Globus pallidus (tissue), 1 donor: Measurements from ENCODE around the gene RPL6.
"Not testable (repeated sequence)": the region's sequence is repeated elsewhere in the genome, so short reads cannot be mapped to it uniquely, and the experiment has no call there.

ENCODE experiments used
- DNase-seq: peaks from one replicate; pipeline ENCODE4 v3.0.0-alpha.2; 2015; ENCODE audit warnings: low spot score

RPL6 gene

DNA sequence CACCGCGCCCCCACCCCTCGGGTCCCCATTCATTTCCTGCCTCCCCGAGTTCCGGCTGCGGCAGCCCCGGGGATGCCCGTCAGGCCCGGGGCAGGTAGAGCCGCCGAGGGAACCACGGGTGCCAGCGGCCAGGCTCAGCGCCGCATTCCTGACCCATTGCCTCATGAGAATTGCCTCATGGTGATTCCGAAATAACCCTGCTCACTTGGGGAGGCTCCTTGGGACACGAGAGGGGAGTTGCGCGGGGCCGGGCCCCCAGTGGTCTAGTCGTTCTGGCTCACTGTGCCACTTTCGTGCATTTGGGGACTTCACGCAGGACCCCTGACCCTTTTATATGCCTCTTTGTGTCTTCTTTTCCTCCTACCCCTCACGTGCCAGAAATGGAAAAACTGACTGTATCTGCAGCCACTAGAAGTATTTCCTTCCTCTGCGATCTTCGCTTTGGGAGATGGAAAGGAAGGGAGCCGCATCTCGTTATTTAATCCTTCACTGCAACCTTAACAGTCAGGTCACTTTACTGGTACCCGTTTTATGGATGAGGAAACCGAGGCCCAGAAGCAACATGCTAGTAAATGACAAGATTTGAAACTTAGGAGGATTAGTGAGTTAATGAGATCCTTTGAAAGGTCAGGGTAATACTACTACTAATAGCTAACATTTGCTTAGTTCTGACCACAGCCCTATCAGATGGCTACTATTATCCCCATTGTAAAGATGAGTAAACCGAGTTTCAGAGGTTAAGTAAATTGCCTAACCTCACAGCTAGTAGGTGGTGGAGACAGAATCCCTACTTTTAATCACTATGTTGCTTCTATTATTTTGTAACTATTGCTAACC, 10.1 kb upstream of the RPL6 start:
- DNase-seq, result no peak

DNA sequence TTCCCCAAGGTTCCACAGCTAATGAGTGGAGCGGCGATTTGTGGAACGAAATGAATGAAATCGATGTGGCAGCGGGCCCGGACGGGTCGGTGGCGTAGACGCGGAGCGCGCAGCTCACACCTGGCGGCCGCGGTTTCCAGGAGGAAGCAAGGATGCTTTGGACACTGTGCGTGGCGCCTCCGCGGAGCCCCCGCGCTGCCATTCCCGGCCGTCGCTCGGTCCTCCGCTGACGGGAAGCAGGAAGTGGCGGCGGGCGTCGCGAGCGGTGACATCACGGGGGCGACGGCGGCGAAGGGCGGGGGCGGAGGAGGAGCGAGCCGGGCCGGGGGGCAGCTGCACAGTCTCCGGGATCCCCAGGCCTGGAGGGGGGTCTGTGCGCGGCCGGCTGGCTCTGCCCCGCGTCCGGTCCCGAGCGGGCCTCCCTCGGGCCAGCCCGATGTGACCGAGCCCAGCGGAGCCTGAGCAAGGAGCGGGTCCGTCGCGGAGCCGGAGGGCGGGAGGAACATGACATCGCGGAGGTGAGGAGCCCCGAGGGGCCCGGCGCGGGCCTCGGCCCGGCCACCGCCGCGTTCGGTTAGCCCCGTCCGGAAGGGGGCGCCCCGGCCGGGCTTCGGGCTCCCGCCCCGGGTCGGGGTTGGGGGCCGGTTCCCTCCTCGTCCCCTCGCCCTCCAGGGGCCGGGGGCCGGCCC, 9.3 kb upstream of the RPL6 start, which contains the start of gene PTPN11:
Gene PTPN11, plus strand, starts transcription at position 340 of the 689 bp plus-strand sequence. Its CDS starts 165 bp downstream, at position 505.
- DNase-seq, result peak; percentile 81

DNA sequence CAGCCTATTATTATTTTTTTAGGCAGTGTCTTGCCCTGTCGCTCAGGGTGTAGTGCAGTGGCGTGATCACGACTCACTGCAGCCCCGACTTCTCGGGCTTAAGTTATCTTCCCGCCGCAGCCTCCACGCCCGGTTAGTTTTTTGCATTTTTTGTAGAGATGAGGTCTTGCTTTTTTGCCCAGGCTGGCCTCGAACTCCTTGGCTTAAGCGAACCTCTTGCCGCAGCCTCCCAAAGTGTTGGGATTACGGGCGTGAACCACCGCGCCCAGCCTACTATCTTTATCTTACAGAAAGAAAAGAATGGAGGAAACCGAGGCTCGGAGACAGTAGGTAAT, 8.8 kb upstream of the RPL6 start:
- no peak for DNase-seq

DNA sequence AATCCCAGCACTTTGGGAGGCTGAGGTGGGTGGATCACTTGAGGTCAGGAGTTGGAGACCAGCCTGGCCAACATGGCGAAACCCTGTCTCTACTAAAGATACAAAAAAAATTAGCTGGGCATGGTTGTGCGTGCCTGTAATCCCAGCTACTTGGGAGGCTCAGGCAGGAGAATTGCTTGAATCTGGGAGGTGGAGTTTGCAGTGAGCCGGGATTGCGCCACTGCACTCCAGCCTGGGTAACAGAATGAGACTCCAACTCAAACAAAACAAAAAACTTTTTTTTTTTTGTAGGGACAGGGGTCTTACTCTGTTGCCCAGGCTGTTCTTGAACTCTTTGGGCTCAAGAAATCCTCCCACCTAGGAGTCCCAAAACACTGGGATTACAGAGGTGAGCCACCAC, 6.1 kb upstream of the RPL6 start:
- DNase-seq, result not testable (repeated sequence)

DNA sequence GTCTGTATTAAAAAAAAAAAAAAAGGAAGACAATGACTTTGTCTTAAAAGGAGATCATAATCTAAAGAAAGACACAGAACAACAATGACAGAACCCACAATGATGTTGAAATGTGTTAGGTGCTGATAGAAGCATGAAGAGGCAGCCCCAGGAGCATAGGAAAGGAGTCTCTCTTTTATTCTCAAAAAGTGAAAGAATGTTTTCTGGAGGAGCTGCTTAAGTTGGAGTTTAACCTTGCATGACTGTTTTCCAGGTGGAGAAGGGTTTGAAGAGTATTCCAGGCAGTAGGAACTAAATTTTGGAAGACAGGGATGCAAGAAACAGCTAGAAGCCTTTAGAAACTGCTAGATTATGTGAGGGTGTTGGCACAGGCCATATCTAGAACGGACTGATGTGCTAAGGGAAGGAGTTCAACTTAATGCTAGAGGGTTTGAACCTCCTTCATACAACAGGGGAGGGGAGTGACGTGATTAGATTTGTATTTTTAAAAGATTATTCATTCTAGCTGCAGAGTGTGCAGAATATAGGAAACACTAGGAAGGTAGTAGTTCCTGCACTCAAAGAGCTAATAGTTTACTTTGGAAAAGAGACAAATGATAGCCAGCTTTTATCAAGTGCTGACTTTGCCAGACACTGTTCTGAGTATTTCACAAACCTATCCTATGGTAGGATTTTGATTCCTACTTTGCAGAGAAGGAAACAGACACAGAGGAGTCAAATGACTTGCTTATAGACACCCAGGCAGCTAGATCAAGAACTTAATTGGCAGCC, 4.6 kb upstream of the RPL6 start:
- DNase-seq, result no peak

DNA sequence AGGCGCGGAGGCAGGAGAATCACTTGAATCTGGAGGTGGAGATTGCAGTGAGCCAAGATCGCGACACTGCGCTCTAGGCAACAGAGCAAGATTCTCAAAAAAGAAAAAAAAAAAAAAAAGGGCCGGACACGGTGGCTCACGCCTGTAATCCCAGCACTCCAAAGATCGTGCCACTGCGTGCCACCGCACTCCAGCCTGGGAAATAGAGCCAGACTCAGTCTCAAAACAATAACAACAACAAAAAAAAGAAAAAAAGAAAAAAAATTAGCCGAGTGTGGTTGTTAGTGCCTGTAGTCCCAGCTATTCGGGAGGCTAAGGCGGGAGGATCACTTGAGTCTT, 470 bp upstream of the RPL6 start:
- no peak for DNase-seq

DNA sequence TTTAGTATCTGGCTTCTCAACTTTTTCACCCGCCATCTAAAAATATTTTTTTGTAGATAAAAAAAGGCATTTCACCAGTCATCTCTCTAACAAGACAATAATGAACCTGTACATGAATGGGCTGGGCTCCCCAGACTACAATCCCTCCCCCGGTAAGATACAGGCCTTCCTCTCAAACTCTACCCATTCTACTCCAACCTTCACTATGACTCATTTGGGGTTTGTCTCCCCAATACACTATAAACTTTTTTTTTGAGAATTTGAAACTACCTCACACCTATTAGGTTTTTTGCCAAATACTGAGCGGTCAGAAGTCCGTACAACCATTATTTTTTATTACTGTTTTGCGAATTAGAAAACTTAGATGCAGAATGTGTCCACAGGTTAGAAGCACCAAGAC, 784 bp downstream of the RPL6 start:
- DNase-seq, result no peak

DNA sequence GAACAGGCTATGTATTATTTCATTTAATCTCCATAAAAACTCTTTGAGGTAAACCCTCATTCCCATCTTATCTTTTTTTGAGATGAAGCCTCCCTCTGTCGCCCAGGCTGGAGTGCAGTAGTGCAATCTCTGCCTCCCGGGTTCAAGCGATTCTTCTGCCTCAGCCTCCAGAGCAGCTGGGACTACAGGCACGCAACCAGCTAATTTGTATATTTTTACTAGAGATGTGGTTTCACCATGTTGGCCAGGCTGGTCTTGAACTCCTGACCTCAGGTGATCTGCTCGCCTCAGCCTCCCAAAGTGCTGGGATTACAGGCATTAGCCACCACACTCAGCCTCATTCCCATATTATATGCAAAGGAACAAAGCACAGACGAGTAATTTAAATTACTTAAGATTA, 1.7 kb downstream of the RPL6 start:
- not testable (repeated sequence) for DNase-seq

DNA sequence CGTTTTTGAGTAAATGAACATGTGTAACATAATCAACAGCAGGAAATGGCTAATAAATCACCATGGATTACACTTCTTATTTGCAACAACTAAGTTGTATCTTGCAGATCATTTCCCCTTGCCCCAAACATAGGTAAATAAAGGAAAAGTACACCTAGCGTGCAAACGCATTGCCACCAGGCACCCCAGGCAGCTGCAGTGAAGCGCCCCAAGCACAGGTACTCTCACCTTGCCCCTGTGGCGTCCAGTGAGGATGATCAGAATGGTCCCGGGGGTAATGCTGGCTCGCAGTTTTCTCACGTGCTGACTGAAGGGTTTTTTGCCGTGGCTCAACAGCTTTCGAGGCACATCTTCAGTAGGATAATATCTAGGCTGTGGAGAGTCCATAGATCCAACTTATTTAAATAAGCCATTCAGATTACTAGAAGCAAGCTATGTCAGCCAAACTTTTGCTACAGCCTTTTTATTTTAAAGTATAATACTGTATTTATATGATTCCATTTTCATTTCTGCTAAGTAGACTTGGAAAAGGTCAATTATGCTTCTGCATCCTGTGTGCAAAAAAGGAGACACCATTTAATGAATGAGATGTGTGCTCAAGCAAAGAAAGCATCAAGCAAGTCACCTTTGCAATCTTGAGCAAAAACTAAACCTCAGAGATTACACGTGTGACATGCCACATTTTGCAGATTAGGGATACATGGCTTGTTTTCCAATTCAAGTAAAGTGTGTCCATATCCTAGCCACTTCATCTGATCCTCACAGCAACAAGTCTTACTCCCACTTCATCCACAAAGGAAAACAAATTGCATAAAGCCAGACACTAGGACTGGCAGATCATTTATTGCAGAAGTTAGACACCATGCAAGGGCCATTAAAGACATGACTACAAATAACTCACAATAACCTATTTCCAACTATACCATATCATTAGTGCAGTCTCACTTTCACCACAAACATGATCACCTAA, 2.6 kb downstream of the RPL6 start:
- no peak for DNase-seq

DNA sequence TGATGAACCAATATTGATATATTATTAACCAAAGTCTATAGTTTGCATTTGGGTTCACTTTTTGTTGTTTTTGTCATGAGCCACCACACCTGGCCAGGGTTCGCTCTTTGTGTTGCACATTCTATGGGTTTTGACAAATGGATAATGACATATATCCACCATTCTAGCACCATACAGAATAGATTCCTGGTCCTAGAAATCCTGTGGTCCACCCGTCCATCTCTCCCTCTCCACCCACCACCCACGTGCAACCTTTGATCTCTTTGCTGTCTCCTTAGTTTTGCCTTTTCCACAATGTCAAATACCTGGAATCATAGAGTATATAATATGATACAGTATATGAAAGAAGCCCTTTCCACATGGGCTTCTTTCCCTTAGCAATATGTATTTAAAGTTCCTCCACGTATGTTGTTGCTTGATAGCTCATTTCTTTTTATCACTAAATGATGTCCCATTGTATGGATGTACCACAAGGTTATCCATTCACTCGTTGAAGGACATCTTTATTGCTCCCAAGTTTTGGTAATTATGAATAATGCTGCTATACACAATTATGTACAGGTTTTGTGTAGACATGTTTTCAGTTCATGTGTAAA, 7.4 kb downstream of the RPL6 start:
- DNase-seq, result no peak

DNA sequence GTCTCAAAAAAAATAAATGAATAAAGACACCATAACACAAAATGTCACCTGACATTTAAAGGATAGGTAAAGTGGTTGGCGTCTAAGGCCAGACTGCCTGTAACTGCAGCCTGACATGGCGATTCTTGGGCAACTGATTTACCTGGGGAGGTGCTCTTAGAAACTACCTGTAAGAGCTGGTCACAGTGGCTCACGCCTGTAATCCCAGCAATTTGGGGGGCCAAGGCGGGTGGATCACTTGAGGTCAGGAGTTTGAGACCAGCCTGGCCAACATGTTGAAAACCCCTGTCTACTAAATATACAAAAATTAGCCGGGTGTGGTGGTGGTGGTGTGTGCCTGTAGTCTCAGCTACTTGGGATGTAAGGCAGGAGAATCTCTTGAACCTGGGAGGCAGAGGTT, 8.4 kb downstream of the RPL6 start:
- no peak for DNase-seq

DNA sequence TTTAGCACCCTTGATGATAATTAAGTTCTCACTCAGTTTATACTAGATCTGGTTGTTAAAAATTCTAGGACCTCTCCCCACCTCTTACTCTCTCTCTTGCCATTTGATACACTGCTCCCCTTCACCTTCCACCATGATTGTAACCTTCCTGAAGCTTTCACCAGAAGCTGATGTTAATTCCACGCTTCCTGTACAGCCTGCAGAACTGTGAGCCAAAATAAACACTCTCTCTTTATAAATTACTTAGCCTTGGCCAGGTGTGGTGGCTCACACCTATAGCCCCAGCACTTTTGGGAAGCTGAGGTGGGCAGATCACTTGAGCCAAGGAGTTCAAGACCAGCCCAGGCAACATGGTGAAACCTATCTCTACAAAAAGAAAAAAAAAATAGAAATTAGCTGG, 16.1 kb downstream of the RPL6 start:
- DNase-seq, result no peak

DNA sequence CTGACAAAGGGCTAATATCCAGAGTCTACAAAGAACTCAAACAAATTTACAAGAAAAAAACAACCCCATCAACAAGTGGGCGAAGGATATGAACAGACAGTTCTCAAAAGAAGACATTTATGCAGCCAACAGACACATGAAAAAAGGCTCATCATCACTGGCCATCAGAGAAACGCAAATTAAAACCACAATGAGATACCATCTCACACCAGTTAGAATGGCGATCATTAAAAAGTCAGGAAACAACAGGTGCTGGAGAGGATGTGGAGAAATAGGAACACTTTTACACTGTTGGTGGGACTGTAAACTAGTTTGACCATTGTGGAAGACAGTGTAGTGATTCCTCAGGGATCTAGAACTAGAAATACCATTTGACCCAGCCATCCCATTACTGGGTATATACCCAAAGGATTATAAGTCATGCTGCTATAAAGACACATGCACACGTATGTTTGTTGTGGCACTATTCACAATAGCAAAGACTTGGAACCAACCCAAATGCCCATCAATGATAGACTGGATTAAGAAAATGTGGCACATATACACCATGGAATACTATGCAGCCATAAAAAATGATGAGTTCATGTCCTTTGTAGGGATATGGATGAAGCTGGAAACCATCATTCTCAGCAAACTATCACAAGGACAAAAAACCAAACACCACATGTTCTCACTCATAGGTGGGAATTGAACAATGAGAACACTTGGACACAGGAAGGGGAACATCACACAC, 19.3 kb downstream of the RPL6 start:
- DNase-seq, result not testable (repeated sequence)

DNA sequence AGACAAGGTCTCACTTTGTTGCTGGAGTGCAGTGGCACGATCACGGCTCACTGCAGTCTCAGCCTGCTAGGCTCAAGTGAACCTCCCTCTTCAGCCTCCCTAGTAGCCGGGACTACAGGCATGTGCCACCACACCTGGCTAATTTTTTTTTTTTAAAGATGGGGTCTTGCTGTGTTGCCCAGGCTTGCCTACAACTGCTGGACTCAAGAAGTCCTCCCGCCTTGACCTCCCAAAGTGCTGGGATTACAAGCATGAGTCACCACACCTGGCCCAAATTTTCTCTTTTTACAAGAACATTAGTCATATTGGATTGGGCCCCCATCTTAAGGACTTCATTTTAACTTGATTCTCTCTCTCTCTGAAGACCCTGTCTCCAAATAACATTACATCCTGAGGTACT, 20.2 kb downstream of the RPL6 start:
- DNase-seq, result no peak

DNA sequence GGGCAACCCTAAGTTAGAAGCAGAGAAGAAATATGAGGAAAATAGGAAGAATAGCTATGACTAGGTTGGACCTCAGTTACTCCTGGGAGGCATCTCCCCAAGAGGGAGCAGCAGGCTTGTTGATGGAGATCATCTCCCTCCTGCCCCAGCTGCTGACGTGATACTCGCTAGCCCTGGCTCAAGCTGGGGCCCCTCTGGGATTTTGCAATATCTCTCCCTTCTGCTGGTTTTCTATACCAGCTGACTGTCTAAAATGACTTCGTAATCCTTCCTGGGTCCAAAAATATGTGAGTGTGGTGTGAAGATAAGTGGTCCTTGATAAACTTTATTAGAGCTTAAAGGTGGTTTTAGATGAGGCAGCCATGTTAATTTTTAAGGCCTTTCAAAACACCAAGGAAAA, 22.7 kb downstream of the RPL6 start:
- DNase-seq, result no peak

DNA sequence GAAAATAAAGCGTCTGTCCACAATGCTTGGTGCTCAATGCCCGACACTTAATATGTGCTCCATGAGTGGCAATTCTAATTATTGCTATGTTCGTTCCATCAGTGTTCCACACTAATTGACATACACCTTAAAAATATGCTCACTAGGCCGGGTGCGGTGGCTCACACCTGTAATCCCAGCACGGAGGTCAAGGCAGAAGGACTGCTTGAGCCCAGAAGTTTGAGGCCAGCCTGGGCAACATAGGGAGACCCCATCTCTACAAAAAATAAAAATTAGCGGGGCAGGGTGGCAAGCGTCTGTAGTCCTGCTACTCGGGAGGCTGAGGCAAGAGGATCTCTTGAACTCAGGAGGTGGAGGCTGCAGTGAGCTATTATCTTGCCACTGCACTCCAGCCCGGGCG, 26.5 kb downstream of the RPL6 start:
- peak; percentile 5 for DNase-seq

DNA sequence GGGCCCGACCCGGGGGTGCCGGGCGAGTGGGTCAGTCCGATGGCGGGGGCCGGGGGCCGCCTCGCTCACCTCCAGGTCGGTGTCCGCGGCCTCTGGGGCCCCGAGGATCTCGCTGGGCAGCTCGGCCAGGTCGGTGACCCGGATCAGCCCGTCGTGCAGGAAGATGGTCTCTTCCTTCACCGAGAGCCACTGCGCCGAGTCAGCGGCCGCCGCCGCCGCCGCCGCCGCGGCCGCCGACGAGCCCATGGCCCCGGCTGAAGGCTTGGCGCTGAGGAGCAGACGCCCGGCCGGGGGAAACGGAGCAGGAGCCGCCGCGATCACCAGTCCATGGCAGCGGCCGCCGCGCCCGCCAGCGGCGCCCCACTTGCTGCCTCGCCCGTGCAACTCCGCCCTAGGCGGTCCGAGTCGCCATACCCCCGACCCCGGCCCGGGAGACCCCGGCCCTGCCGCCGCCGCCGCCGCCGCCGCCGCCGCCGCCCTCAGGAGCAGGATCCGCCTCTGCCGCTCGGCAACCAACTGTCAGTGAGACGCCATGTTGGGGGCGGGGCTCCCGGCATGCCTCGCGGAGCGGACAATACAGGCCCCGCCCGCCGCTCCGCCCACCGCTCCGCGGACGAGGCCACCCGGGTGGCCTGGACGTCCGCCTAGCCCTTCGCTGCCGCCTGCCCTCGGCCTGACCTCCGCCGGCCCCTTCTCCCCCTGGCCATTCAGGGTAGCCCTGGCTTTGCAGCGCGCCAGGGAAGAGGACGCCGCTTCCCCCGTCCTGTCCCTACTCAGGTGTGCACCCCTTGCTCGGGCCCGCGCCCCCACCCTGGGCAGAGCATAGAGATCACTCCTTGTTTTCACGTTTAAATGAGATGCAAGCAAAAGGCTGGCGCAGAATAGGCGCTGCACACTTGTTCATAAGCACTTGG, 27.3 kb downstream of the RPL6 start, which contains the start of gene HECTD4:
Gene HECTD4, minus strand, starts transcription at position 549 of the 914 bp plus-strand sequence. Its CDS starts 303 bp downstream, at position 246.
- peak; percentile 89 for DNase-seq

DNA sequence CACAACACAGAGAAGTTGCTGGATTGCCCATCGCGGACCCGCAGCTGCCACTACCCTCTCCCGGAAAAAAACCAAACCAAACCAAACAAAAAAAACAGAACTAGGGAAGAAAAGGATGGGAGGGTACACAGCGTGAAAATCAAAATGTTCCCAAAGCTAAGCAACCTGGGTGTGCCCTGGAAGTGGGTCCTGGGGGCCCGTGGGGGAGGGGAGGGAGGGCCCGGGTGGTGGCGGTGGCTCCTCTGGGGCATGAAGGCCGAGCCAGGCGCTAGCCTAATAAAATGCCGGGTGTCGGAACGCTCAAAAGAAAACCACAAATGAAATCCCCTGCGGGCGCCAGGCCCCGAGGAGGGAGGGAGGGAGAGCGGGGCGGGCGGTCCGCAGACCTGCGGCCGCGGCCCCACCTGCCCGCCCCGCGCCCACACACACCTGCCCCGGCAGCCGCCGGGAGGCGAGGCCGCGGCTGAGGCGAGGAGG, 28.0 kb downstream of the RPL6 start:
- DNase-seq, result no peak
